ENCODE results near the gene MRPL45. TPM values are rescaled to one million over a fixed set of nuclear protein-coding genes. Genes with fewer than 3 reads are reported as not detected.

The MRPL45 gene
- total and polyA plus RNA-seq, 2 of the 13 experiments (the other 11 are each of a cell fraction or from before 2014, with no cell fraction given) = 89.5 to 157 TPM

DNA sequence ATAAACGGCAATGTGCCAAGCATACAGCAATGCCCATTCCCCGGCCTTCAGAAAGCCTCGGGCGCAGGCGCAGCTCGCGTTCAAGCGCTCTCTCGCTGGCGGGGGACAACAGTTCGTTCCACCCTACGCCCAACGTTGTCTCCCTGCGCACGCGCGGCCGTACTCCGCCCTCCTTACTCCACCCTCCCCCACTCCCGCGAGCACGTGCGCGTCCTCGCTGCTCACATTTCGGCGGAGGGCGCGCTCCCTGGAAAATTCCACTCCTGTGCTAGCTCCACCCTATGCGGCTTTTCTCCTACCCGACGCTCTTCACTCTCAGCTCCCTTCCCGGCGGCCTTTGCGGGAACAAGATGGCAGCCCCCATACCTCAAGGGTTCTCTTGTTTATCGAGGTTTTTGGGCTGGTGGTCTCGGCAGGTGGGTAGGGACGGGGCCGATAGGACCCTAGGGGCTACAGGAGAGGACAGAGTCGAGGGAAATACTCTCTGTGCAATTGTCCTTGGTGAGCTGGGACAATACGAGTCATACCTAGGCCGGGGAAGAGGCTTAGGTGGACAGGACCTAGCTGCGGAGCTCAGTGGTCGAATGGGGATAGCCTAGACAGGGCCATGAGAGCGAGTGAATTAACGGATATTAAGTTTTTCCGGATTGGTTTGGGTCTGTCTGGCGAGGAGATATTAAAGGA lies at the start of gene MRPL45 (continued):
- TF ChIP-seq, protein P1, sequence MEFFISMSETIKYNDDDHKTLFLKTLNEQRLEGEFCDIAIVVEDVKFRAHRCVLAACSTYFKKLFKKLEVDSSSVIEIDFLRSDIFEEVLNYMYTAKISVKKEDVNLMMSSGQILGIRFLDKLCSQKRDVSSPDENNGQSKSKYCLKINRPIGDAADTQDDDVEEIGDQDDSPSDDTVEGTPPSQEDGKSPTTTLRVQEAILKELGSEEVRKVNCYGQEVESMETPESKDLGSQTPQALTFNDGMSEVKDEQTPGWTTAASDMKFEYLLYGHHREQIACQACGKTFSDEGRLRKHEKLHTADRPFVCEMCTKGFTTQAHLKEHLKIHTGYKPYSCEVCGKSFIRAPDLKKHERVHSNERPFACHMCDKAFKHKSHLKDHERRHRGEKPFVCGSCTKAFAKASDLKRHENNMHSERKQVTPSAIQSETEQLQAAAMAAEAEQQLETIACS (CRISPR knock-in tag; IDR thresholded peaks at IDR 0.05) = peak; percentile 97
- TF ChIP-seq ARNTL (CRISPR knock-in tag; IDR thresholded peaks at IDR 0.05) (peak; percentile 87), SP5 (CRISPR knock-in tag; IDR thresholded peaks at IDR 0.05; ENCODE audit: borderline replicate concordance, low read depth) (peak; percentile 70; the same call in 1 of the 2 replicates), POLR2AphosphoS5 (IDR thresholded peaks at IDR 0.05; ENCODE audit: low read depth, low read length) (peak; percentile 74), ZNF607 (CRISPR knock-in tag; IDR thresholded peaks at IDR 0.05; ENCODE audit: borderline replicate concordance) (0 out of 2 replicates have a peak, but pooled peaks have one; percentile 19), SRY (CRISPR knock-in tag; IDR thresholded peaks at IDR 0.05) (0 out of 2 replicates have a peak, but pooled peaks have one; percentile 38), RBFOX2 (IDR thresholded peaks at IDR 0.05; ENCODE audit: low read depth, low read length) (peak; percentile 68), PRMT3 (CRISPR knock-in tag; IDR thresholded peaks at IDR 0.05; ENCODE audit: borderline replicate concordance, low read depth) (peak; percentile 63; the same call in 1 of the 2 replicates), BORCS8-MEF2B (CRISPR knock-in tag; IDR thresholded peaks at IDR 0.05) (peak; percentile 41; the same call in 1 of the 2 replicates), ONECUT2 (CRISPR knock-in tag; IDR thresholded peaks at IDR 0.05) (0 out of 2 replicates have a peak, but pooled peaks have one; percentile 12), MED1 (CRISPR knock-in tag; IDR thresholded peaks at IDR 0.05) (peak; percentile 51; the same call in 1 of the 2 replicates), KDM4B (CRISPR knock-in tag; IDR thresholded peaks at IDR 0.05) (0 out of 2 replicates have a peak, but pooled peaks have one; percentile 6), ELF1 (CRISPR knock-in tag; IDR thresholded peaks at IDR 0.05) (0 out of 2 replicates have a peak, but pooled peaks have one; percentile 10), ZNF746 (CRISPR knock-in tag; IDR thresholded peaks at IDR 0.05) (peak; percentile 38; the same call in 1 of the 2 replicates), YEATS2 (CRISPR knock-in tag; IDR thresholded peaks at IDR 0.05; ENCODE audit: borderline replicate concordance) (peak; percentile 57; the same call in 1 of the 2 replicates)
- TF ChIP-seq, protein P2, sequence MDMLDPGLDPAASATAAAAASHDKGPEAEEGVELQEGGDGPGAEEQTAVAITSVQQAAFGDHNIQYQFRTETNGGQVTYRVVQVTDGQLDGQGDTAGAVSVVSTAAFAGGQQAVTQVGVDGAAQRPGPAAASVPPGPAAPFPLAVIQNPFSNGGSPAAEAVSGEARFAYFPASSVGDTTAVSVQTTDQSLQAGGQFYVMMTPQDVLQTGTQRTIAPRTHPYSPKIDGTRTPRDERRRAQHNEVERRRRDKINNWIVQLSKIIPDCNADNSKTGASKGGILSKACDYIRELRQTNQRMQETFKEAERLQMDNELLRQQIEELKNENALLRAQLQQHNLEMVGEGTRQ (IDR thresholded peaks at IDR 0.05; ENCODE audit: low read depth, low read length) = peak; percentile 69; the same call in 1 of the 2 replicates
- TF ChIP-seq, protein P2 (CRISPR knock-in tag; IDR thresholded peaks at IDR 0.05; ENCODE audit: borderline replicate concordance) = peak; percentile 17; the same call in 1 of the 2 replicates
- TF ChIP-seq, protein P3, sequence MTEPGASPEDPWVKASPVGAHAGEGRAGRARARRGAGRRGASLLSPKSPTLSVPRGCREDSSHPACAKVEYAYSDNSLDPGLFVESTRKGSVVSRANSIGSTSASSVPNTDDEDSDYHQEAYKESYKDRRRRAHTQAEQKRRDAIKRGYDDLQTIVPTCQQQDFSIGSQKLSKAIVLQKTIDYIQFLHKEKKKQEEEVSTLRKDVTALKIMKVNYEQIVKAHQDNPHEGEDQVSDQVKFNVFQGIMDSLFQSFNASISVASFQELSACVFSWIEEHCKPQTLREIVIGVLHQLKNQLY (CRISPR knock-in tag; IDR thresholded peaks at IDR 0.05) = peak; percentile 77
- TF ChIP-seq, protein P4, sequence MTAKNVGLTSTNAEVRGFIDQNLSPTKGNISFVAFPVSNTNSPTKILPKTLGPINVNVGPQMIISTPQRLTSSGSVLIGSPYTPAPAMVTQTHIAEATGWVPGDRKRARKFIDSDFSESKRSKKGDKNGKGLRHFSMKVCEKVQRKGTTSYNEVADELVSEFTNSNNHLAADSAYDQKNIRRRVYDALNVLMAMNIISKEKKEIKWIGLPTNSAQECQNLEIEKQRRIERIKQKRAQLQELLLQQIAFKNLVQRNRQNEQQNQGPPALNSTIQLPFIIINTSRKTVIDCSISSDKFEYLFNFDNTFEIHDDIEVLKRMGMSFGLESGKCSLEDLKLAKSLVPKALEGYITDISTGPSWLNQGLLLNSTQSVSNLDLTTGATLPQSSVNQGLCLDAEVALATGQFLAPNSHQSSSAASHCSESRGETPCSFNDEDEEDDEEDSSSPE (CRISPR knock-in tag; IDR thresholded peaks at IDR 0.05) = peak; percentile 71; the same call in 1 of the 2 replicates
